K562 (cell line): Measurements from ENCODE around the gene CPSF2. TPM values are rescaled to one million over a fixed set of nuclear protein-coding genes. Genes with fewer than 3 reads are reported as not detected.

ENCODE experiments used
- ATAC-seq: fragments of 200-7000 bp; cut with Tn5 transposase; 3 replicates; pipeline ENCODE4 v1.9.1; 2020; ENCODE audit warnings: moderate library complexity
- BruUV-seq: library from RNA; stranded (reverse); fragments of 400-500 nt; replicated peaks from 2 replicates; lab custom pipeline; 2021; lab: Mats Ljungman, UMichigan
- CTCF ChIA-PET: fragments of 300-600 bp; formaldehyde crosslinking; extraction: SDS; loops from one replicate; lab custom pipeline; 2021; ENCODE audit warnings: low intra/inter-chr PET ratio; lab: Yijun Ruan, JAX
- POLR2A ChIA-PET: fragments of 300-600, 350-650 bp; sonication (Branson Sonifier 250); formaldehyde crosslinking; extraction: SDS; loops from one replicate; lab custom pipeline; 2021; ENCODE audit warnings: antibody characterized with exemption, inconsistent platforms; lab: Yijun Ruan, JAX
- DNase-seq, 4 experiments: peaks; one replicate each; pipeline versions ENCODE4 v3.0.0 to v3.0.0-alpha.2; 2011 to 2018; ENCODE audit warnings: low spot score in 3 of 4, mixed read lengths in 3 of 4; ENCODE audit errors: extremely low read depth in 1 of 4
- FAIRE-seq: peaks from 2 replicates; lab custom pipeline; 2011; peaks lifted over from hg19 to GRCh38; lab: Jason Lieb, UNC
- H2AFZ ChIP-seq: 2 replicates; pipeline ENCODE4 v1.6.0; 2011; ENCODE audit warnings: low read depth, low read length, control low read depth, inconsistent platforms
- H3K27ac ChIP-seq: fragments of 200-600 bp; 3 replicates; pipeline ENCODE4 v1.8.0; 2011; ENCODE audit warnings: low read depth, mild to moderate bottlenecking, control low read depth, inconsistent platforms, low read length, moderate library complexity, mixed read lengths; ENCODE audit errors: extremely low read depth
- H3K27me3 ChIP-seq, 2 experiments: fragments of 300-600 bp in 1 of 2; 2 replicates in 1 of 2; 3 replicates in 1 of 2; pipeline versions ENCODE4 v1.6.0 to v1.8.0; 2011; ENCODE audit warnings: inconsistent platforms in 2 of 2, low read length in 2 of 2, mild to moderate bottlenecking in 1 of 2, mixed read lengths in 1 of 2, moderate library complexity in 1 of 2; ENCODE audit not compliant: control insufficient read depth in 2 of 2, insufficient read depth in 2 of 2
- H3K36me3 ChIP-seq: fragments of 300-600 bp; 3 replicates; pipeline ENCODE4 v1.8.0; 2011; ENCODE audit warnings: mild to moderate bottlenecking, low read length, inconsistent platforms; ENCODE audit not compliant: control insufficient read depth, insufficient read depth
- H3K4me1 ChIP-seq, 2 experiments: fragments of 200-600 bp in 1 of 2; replicated peaks in 1 of 2; 2 replicates in 1 of 2; 3 replicates in 1 of 2; pipeline versions ENCODE4 v1.5.1 to v1.8.0; 2011; ENCODE audit warnings: inconsistent platforms in 2 of 2, low read length in 2 of 2, mild to moderate bottlenecking in 1 of 2, mixed read lengths in 1 of 2, moderate library complexity in 1 of 2; ENCODE audit not compliant: control insufficient read depth in 2 of 2, insufficient read depth in 2 of 2
- H3K4me2 ChIP-seq: 2 replicates; pipeline ENCODE4 v1.6.1; 2011; ENCODE audit warnings: low read length, control low read depth, inconsistent platforms, mixed read lengths; ENCODE audit not compliant: insufficient read depth
- H3K4me3 ChIP-seq: fragments of 200-600 bp; sonication (generic), shearing (Covaris generic); 2 replicates; pipeline ENCODE4 v1.5.1; 2016; ENCODE audit warnings: control low read depth, inconsistent platforms
- H3K79me2 ChIP-seq: fragments of 200-600 bp; 3 replicates; pipeline ENCODE4 v1.8.0; 2011; ENCODE audit warnings: low read length, inconsistent platforms; ENCODE audit not compliant: control insufficient read depth, insufficient read depth
- H3K9ac ChIP-seq, 2 experiments: 2 replicates each; pipeline versions ENCODE4 v1.6.0 to v1.6.1; 2011; ENCODE audit warnings: low read depth in 2 of 2, low read length in 2 of 2, control low read depth in 1 of 2, inconsistent platforms in 1 of 2, mild to moderate bottlenecking in 1 of 2, mixed read lengths in 1 of 2; ENCODE audit not compliant: insufficient read depth in 1 of 2
- H3K9me1 ChIP-seq: one replicate; pipeline ENCODE4 v1.6.0; 2011; ENCODE audit warnings: inconsistent platforms, mild to moderate bottlenecking, low read length, moderate library complexity; ENCODE audit not compliant: control insufficient read depth, insufficient read depth
- H3K9me3 ChIP-seq: replicated peaks from 2 replicates; pipeline ENCODE4 v1.5.1; 2011; ENCODE audit warnings: low read depth, low read length, inconsistent platforms; ENCODE audit not compliant: control insufficient read depth, insufficient read depth
- H4K20me1 ChIP-seq: replicated peaks from 2 replicates; pipeline ENCODE4 v1.6.1; 2011; ENCODE audit warnings: low read length, inconsistent platforms, mixed read lengths; ENCODE audit not compliant: control insufficient read depth, insufficient read depth
- CBX5 ChIP-seq: IDR thresholded peaks from 2 replicates; pipeline ENCODE4 v1.6.1; 2014; ENCODE audit warnings: low read depth, borderline replicate concordance
- CEBPG ChIP-seq, 3 experiments: fragments of 200-800 bp in 1 of 3; sonication (Bioruptor generic) in 1 of 3; sonication (generic) in 1 of 3; formaldehyde crosslinking in 1 of 3; IDR thresholded peaks in 2 of 3; conservative IDR thresholded peaks in 1 of 3; 2 replicates each; pipeline versions ENCODE4 v1.6.1 to v1.8.0; 2016 to 2022; ENCODE audit warnings: missing compliant biosample characterization in 2 of 3, missing genetic modification characterization in 2 of 3, mild to moderate bottlenecking in 1 of 3, missing genetic modification reagents in 1 of 3
- EHMT2 ChIP-seq: fragments of 450-650 bp; IDR thresholded peaks from 2 replicates; pipeline ENCODE4 v1.6.1; 2018; ENCODE audit warnings: antibody characterized with exemption
- FOSL1 ChIP-seq: fragments of 200-800 bp; sonication (Bioruptor generic); conservative IDR thresholded peaks from 2 replicates; pipeline ENCODE4 v1.6.1; 2016; ENCODE audit warnings: missing genetic modification characterization, missing compliant biosample characterization
- MGA ChIP-seq: fragments of 450-650 bp; IDR thresholded peaks from 2 replicates; pipeline ENCODE4 v1.6.1; 2016; ENCODE audit warnings: mild to moderate bottlenecking, moderate library complexity
- NFE2L1 ChIP-seq: fragments of 450-650 bp; IDR thresholded peaks from 2 replicates; pipeline ENCODE4 v1.6.1; 2016; ENCODE audit warnings: missing genetic modification characterization, low read depth, mild to moderate bottlenecking, missing compliant biosample characterization, moderate library complexity, borderline replicate concordance
- PRMT5 ChIP-seq: sonication (generic); formaldehyde crosslinking; IDR thresholded peaks from 2 replicates; pipeline ENCODE4 v1.5.0; 2020; ENCODE audit warnings: missing genetic modification reagents
- TRIM25 ChIP-seq: fragments of 450-650 bp; IDR thresholded peaks from 2 replicates; pipeline ENCODE4 v1.7.0; 2016; ENCODE audit warnings: borderline replicate concordance
- WGBS: fragments of 100-300 bp; shearing (Covaris generic); methylation state at CpG from one replicate; pipeline ENCODE4 v1.1.6; 2016; ENCODE audit warnings: low coverage, mixed read lengths; ENCODE audit not compliant: insufficient coverage; ENCODE audit errors: missing lambda C conversion rate; 5-methylcytosine and 5-hydroxymethylcytosine counted together
- in situ Hi-C: fragments of 300-500 bp; cut with MboI; formaldehyde crosslinking; loops from 4 replicates; pipeline ENCODE4 v1.15.0; 2018; ENCODE audit warnings: inconsistent platforms, mixed read lengths
- intact Hi-C: fragments of 100-400 bp; cut with micrococcal nuclease; formaldehyde crosslinking; loops from 2 replicates; pipeline ENCODE4 v1.14.2; 2022
- polyA plus RNA-seq, 8 experiments: library from polyadenylated mRNA; depleted of rRNA in 4 of 8; stranded (reverse) in 5 of 8; unstranded in 3 of 8; fragments of >200 nt; fragmentation: Nextera tagmentation in 2 of 8; fragmentation: Illumina TruSeq in 1 of 8; extraction: Ambion mirVana in 2 of 8; extraction: Trizol in 1 of 8; gene quantifications; 2 replicates each; pipeline versions ENCODE4 v1.2.1 to v1.2.3, GENCODE V29; 2011 to 2014; ENCODE audit warnings: inconsistent platforms in 1 of 8, missing spikeins in 1 of 8
- total RNA-seq, 7 experiments: library from RNA; depleted of rRNA in 6 of 7; stranded (reverse); fragments of >200 nt in 6 of 7; fragmentation: Illumina TruSeq in 2 of 7; extraction: Trizol in 2 of 7; gene quantifications; 2 replicates each; pipeline versions ENCODE4 v1.2.1 to v1.2.3, GENCODE V29; 2011 to 2021; ENCODE audit warnings: low replicate concordance in 1 of 7

The CPSF2 gene
- total and polyA plus RNA-seq, 9 of the 15 experiments (the other 6 are each of a cell fraction or from before 2014, with no cell fraction given): 20.8 to 71.3 (median 49.0) TPM

- no peak for ATAC-seq
- H3K4me1 ChIP-seq: peaks cover 0 to 2% of the 10 kb centered on the region in 2 experiments; a peak in 2 of 5 replicates
- CTCF ChIA-PET: no interaction called here
- peaks cover 77% of the 10 kb centered on the region for H3K36me3 ChIP-seq
- no peak overlapping the region for H3K4me2 ChIP-seq
- H3K79me2 ChIP-seq: no peaks in the 10 kb centered on the region
- H3K4me3 ChIP-seq: no peak overlapping the region
- intact Hi-C loops: no loop called here
- 73% methylated on average over 2 of the region's 2 CpGs for WGBS
- no TSS peak for BruUV-seq
- H3K27ac ChIP-seq: no peak overlapping the region
- no peak for DNase-seq
- POLR2A ChIA-PET: interaction anchor here (1.2 to 1.5 kb wide), 2 partner anchors 11 to 23 kb away, joined by 3 to 4 read pairs; partner anchors contain the start of genes CPSF2 and NDUFB1
- H4K20me1 ChIP-seq: no peaks in the 10 kb centered on the region
- no peaks in the 10 kb centered on the region for H3K9me3 ChIP-seq
- H3K9ac ChIP-seq: no peak overlapping the region
- in situ Hi-C loops: no loop called here
- no peak overlapping the region for H2AFZ ChIP-seq
- no peaks in the 10 kb centered on the region for H3K9me1 ChIP-seq
- no peaks in the 10 kb centered on the region for H3K27me3 ChIP-seq
- no peak for FAIRE-seq
- TF ChIP-seq NFE2L1 (tag): no peak
- no peak for TF ChIP-seq CBX5
- TF ChIP-seq CEBPG (CRISPR knock-in tag; IDR thresholded peaks at IDR 0.05): no peak
- no peak for TF ChIP-seq CEBPG (tag; conservative IDR thresholded peaks at IDR 0.05 in 1 of 2, IDR thresholded peaks at IDR 0.05 in 1 of 2)
- TF ChIP-seq PRMT5 (CRISPR knock-in tag): no peak
- no peak for TF ChIP-seq EHMT2
- no peak for TF ChIP-seq MGA
- no peak for TF ChIP-seq TRIM25
- TF ChIP-seq FOSL1 (tag): 0 out of 2 replicates have a peak, but pooled peaks have one; percentile 16
Observed at GRCh38 chr14:92144708-92145107, 22.9 kb downstream of the CPSF2 start.
